Adipocyte (in vitro differentiated cells): ENCODE data around the gene ADAT2.

Source experiments
- DNase-seq: peaks from one replicate; pipeline ENCODE4 v3.0.0-alpha.2; 2015; ENCODE audit warnings: low read depth
- H3K27me3 ChIP-seq: replicated peaks from 2 replicates; pipeline ENCODE4 v1.7.0; 2013; ENCODE audit warnings: mild to moderate bottlenecking, low read length, moderate library complexity; ENCODE audit not compliant: control insufficient read depth, insufficient read depth
- H3K36me3 ChIP-seq: 2 replicates; pipeline ENCODE4 v1.7.0; 2013; ENCODE audit warnings: low read length, mild to moderate bottlenecking, moderate library complexity; ENCODE audit not compliant: control insufficient read depth, insufficient read depth, severe bottlenecking
- H3K4me1 ChIP-seq: 2 replicates; pipeline ENCODE4 v1.7.0; 2013; ENCODE audit warnings: mild to moderate bottlenecking, low read length, moderate library complexity; ENCODE audit not compliant: control insufficient read depth, insufficient read depth
- H3K4me3 ChIP-seq: 2 replicates; pipeline ENCODE4 v1.7.0; 2013; ENCODE audit warnings: mild to moderate bottlenecking, low read length, moderate library complexity
- H3K9ac ChIP-seq: 2 replicates; pipeline ENCODE4 v1.7.0; 2013; ENCODE audit warnings: mild to moderate bottlenecking, low read length, moderate library complexity
- H3K9me3 ChIP-seq: 2 replicates; pipeline ENCODE4 v1.7.0; 2013; ENCODE audit warnings: mild to moderate bottlenecking, low read length, moderate library complexity; ENCODE audit not compliant: control insufficient read depth

Gene ADAT2

DNA sequence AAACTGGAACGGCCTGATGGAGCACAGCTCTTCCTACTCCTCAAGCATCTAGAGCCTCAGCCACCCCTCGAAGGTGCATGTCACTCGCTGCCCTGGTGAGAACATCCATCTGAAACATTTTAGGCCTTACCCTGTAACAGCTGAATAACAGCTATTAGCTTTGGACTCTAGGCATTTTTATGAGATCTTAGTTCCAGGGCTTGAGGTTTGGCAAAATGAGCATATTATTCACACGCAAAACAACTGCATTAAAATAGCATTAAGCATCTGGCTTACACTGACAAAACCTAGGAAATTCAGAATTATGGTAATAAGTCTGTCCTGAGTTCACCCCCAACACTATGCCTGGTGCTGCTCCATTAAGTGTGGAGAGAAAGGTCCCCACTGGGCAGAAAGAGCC lies 56.1 kb downstream of the ADAT2 start:
- Histone ChIP-seq H3K4me3 (no peak overlapping the region), H3K4me1 (no peaks in the 10 kb centered on the region), H3K9me3 (no peaks in the 10 kb centered on the region), H3K36me3 (no peaks in the 10 kb centered on the region), H3K27me3 (no peaks in the 10 kb centered on the region), H3K9ac (no peak overlapping the region)
- no peak for DNase-seq

- Histone ChIP-seq H3K4me3 (no peak overlapping the region), H3K27me3 (no peaks in the 10 kb centered on the region), H3K36me3 (no peaks in the 10 kb centered on the region), H3K9me3 (no peaks in the 10 kb centered on the region), H3K4me1 (no peaks in the 10 kb centered on the region), H3K9ac (no peak overlapping the region)
- no peak for DNase-seq
Measured at GRCh38 chr6:143390278-143390677, 60.2 kb downstream of the ADAT2 start.

- Histone ChIP-seq H3K36me3 (no peaks in the 10 kb centered on the region), H3K4me3 (no peak overlapping the region), H3K9me3 (peaks cover 7% of the 10 kb centered on the region), H3K27me3 (no peaks in the 10 kb centered on the region), H3K9ac (no peak overlapping the region), H3K4me1 (no peaks in the 10 kb centered on the region)
- no peak for DNase-seq
Measured at GRCh38 chr6:143385636-143386035, 64.9 kb downstream of the ADAT2 start.

- Histone ChIP-seq H3K4me3 (no peak overlapping the region), H3K9me3 (peaks cover 3% of the 10 kb centered on the region), H3K27me3 (peaks cover 2% of the 10 kb centered on the region), H3K9ac (no peak overlapping the region), H3K4me1 (no peaks in the 10 kb centered on the region), H3K36me3 (no peaks in the 10 kb centered on the region)
- no peak for DNase-seq
Measured at GRCh38 chr6:143376861-143377260, 73.6 kb downstream of the ADAT2 start.

DNA sequence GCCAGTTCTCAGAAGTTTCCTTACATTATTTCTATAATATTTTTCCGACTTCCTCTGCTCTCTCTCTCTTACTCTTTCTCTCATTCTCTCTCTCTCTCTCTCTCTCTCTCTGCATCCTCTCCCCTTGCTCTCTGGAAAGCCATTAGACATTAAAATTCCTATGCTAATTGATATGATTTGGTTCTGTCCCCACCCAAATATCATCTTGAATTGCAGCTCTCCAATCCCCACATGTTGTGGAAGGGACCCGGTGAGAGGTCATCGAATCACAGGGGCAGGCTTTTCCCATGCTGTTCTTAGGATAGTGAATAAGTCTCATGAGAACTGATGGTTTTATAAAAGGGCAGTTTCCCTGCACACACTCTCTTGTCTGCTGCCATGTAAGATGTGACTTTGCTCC lies 74.1 kb downstream of the ADAT2 start:
- no peak overlapping the region for H3K4me3 ChIP-seq
- H3K4me1 ChIP-seq: no peaks in the 10 kb centered on the region
- H3K36me3 ChIP-seq: no peaks in the 10 kb centered on the region
- peaks cover 3% of the 10 kb centered on the region for H3K9me3 ChIP-seq
- H3K27me3 ChIP-seq: peaks cover 2% of the 10 kb centered on the region
- no peak overlapping the region for H3K9ac ChIP-seq
- DNase-seq: no peak

GRCh38 chr6:143375022-143375585 lies 75.4 kb downstream of the ADAT2 start:
- Histone ChIP-seq H3K4me3 (no peak overlapping the region), H3K36me3 (no peaks in the 10 kb centered on the region), H3K4me1 (no peaks in the 10 kb centered on the region), H3K9me3 (peaks cover 3% of the 10 kb centered on the region), H3K9ac (no peak overlapping the region), H3K27me3 (no peaks in the 10 kb centered on the region)
- no peak for DNase-seq

- H3K4me3 ChIP-seq: no peak overlapping the region
- H3K27me3 ChIP-seq: no peaks in the 10 kb centered on the region
- H3K36me3 ChIP-seq: no peaks in the 10 kb centered on the region
- no peak for DNase-seq
- H3K9ac ChIP-seq: no peak overlapping the region
- H3K4me1 ChIP-seq: no peaks in the 10 kb centered on the region
- peaks cover 3% of the 10 kb centered on the region for H3K9me3 ChIP-seq
Measured at GRCh38 chr6:143374014-143374413, 76.5 kb downstream of the ADAT2 start.
